SU-DHL-6 (cell line): ENCODE results near the gene DEPDC5.
A peak's percentile ranks its signal among the peaks of the same experiment; 100 is the strongest.

Experiments
- H2AFZ ChIP-seq: fragments of 200-600 bp; sonication (generic); 2 replicates; pipeline ENCODE4 v1.6.1; 2014; ENCODE audit warnings: low read depth, mild to moderate bottlenecking, moderate library complexity, mixed read lengths, antibody characterized with exemption, low read length; ENCODE audit not compliant: severe bottlenecking
- H3F3A ChIP-seq: fragments of 200-600 bp; shearing (Covaris generic); 2 replicates; pipeline ENCODE4 v1.6.0; 2016; ENCODE audit warnings: antibody characterized with exemption, mild to moderate bottlenecking; ENCODE audit not compliant: insufficient read depth
- H3K27ac ChIP-seq: fragments of 200-600 bp; sonication (generic); 2 replicates; pipeline ENCODE4 v1.5.1; 2016; ENCODE audit warnings: low read depth, mild to moderate bottlenecking, low read length, moderate library complexity, mixed read lengths
- H3K27me3 ChIP-seq: fragments of 200-600 bp; sonication (generic), shearing (Covaris generic); 2 replicates; pipeline ENCODE4 v1.6.0; 2014; ENCODE audit warnings: mild to moderate bottlenecking, low read length
- H3K36me3 ChIP-seq: fragments of 200-600 bp; sonication (generic); 2 replicates; pipeline ENCODE4 v1.6.1; 2014; ENCODE audit warnings: mild to moderate bottlenecking, low read length, mixed read lengths
- H3K4me2 ChIP-seq: fragments of 300-600, 200-600 bp; shearing (Covaris generic), sonication (generic); 2 replicates; pipeline ENCODE4 v1.6.0; 2014; ENCODE audit warnings: low read length, low read depth, mild to moderate bottlenecking; ENCODE audit not compliant: poor library complexity, severe bottlenecking
- H3K4me3 ChIP-seq: fragments of 200-600 bp; sonication (generic); 2 replicates; pipeline ENCODE4 v1.5.1; 2014; ENCODE audit warnings: antibody characterized with exemption, low read length, mild to moderate bottlenecking, mixed read lengths; ENCODE audit not compliant: insufficient read depth, poor library complexity, severe bottlenecking
- H3K79me2 ChIP-seq: fragments of 200-600 bp; sonication (generic); 2 replicates; pipeline ENCODE4 v1.6.1; 2014; ENCODE audit warnings: mild to moderate bottlenecking, low read length, moderate library complexity; ENCODE audit not compliant: insufficient read depth
- H3K9ac ChIP-seq: fragments of 200-600 bp; sonication (generic); 2 replicates; pipeline ENCODE4 v1.7.0; 2014; ENCODE audit warnings: mild to moderate bottlenecking, low read length
- H3K9me2 ChIP-seq: fragments of 200-600 bp; sonication (generic); replicated peaks from 2 replicates; pipeline ENCODE4 v1.6.1; 2014; ENCODE audit warnings: low read length; ENCODE audit not compliant: insufficient read depth
- H3K9me3 ChIP-seq: fragments of 200-600 bp; sonication (generic); 2 replicates; pipeline ENCODE4 v1.6.1; 2014; ENCODE audit warnings: low read length, mixed read lengths; ENCODE audit not compliant: insufficient read depth
- H4K20me1 ChIP-seq: fragments of 200-600 bp; sonication (generic); 2 replicates; pipeline ENCODE4 v1.6.1; 2014; ENCODE audit warnings: low read depth, mild to moderate bottlenecking, antibody characterized with exemption, low read length, moderate library complexity, mixed read lengths
- CTCF ChIP-seq: fragments of 200-600 bp; sonication (generic); IDR thresholded peaks from one replicate; pipeline ENCODE4 v1.5.1; 2017; ENCODE audit warnings: antibody characterized with exemption, mild to moderate bottlenecking, low read length, moderate library complexity; ENCODE audit not compliant: insufficient read depth, poor library complexity, severe bottlenecking
- EZH2phosphoT487 ChIP-seq: fragments of 200-600 bp; sonication (generic), shearing (Covaris generic); conservative IDR thresholded peaks from 2 replicates; pipeline ENCODE4 v1.6.1; 2018; ENCODE audit warnings: mild to moderate bottlenecking, antibody characterized with exemption, low read length, moderate library complexity, mixed read lengths

The DEPDC5 gene

DNA sequence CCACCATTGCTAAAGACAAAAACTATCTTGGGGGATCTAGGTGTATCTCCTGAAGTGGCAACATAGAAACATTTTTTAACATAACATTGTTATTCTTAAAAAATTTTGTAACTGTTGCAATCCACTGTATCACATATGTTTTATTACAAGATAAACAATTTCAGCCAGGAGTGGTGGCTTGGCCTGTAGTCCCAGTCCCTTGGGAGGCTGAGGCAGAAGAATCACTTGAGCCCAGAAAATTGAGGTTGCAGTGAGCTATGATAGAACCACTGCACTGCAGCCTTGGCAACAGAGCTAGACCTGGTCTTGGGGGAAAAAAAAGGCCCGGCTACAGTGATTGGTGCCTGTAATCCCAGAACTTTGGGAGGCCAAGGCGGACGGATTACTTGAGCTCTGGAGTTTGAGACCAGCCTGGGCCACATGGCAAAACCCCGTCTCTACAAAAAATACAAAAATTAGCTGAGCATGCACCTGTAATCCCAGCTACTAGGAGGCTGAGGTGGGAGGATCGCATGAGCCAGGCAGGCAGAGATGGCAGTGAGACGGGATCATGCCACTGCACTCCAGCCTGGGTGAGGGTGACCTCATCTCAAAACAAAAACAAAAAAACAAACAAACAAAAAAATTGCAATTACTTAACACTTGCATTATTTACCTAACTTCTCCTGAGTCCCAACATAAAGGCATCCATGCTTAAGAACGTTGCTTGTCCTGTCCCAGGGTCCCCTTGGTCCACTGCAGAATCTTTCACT is 1.5 kb upstream of the DEPDC5 start:
- Histone ChIP-seq H3K9ac (peak overlapping the region; percentile 95), H3K4me3 (no peak overlapping the region), H3K79me2 (peaks cover 52% of the 10 kb centered on the region), H3F3A (peaks cover 21% of the 10 kb centered on the region), H3K27ac (peak overlapping the region; percentile 89), H3K4me2 (peak overlapping the region; percentile 86), H4K20me1 (no peaks in the 10 kb centered on the region), H2AFZ (peak overlapping the region; percentile 53), H3K36me3 (0 out of 2 replicates have a peak, but pooled peaks cover 3% of the 10 kb centered on the region), H3K9me3 (no peaks in the 10 kb centered on the region), H3K9me2 (no peaks in the 10 kb centered on the region), H3K27me3 (no peaks in the 10 kb centered on the region)
- TF ChIP-seq CTCF (no peak), EZH2phosphoT487 (no peak)

DNA sequence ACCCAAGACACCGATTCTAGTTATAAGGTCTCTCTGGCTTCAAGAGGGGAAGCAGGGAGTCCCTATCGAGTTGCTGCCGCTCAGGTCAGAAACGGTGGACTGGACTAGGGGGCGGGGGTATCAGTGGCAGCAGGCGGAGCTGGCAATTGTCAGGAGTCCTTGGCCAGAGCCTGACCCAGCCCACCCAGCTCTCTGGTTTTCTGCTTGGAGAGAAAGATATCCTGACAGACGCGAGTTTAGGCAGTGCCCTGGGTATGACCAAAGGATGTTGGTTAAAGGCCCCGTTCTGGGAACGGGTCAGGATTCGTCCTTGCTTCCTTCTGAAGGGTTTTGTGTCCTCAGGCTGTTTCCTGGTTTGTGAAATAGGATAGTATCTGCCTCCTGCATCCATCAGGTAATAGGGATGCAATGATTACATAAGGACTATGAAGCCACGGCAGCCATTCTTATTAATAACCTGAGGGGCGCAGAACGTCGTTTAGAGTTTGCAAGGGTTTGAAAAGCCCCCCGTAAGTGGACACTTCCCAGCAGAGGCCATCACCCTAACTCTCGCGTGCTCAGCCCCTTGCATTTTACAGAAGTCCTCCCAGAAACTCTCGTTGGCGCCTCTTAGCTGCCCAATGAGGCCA is 700 bp upstream of the DEPDC5 start:
- Histone ChIP-seq H4K20me1 (no peaks in the 10 kb centered on the region), H2AFZ (peak overlapping the region; percentile 53), H3K36me3 (no peaks in the 10 kb centered on the region), H3K27ac (peak overlapping the region; percentile 89), H3K9me3 (no peaks in the 10 kb centered on the region), H3K4me2 (peak overlapping the region; percentile 86), H3K79me2 (peaks cover 45% of the 10 kb centered on the region), H3K9me2 (no peaks in the 10 kb centered on the region), H3K9ac (peak overlapping the region; percentile 95), H3K27me3 (no peaks in the 10 kb centered on the region), H3K4me3 (peak overlapping the region; percentile 45), H3F3A (peaks cover 21% of the 10 kb centered on the region)
- TF ChIP-seq EZH2phosphoT487 (no peak), CTCF (no peak)

DNA sequence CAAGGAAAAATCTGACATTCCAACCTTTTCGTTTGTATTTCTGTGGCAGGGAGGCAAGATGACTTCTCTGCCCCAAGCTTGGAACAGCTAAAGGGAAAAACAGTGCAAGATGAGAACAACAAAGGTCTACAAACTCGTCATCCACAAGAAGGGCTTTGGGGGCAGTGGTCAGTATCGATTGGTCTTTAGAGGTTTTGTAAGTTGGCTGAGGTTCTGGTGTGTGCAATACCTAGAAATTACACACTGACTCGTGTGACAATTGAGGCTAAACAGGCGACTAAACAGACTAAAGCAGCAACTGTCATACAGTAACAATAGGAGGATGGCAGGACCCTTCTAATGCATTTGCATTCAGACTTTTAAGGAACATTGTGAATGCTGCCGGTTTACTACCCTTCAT is 994 bp downstream of the DEPDC5 start:
- Histone ChIP-seq H3K36me3 (no peaks in the 10 kb centered on the region), H3K9me3 (no peaks in the 10 kb centered on the region), H2AFZ (peak overlapping the region; percentile 57), H3K9me2 (no peaks in the 10 kb centered on the region), H3F3A (peaks cover 21% of the 10 kb centered on the region), H4K20me1 (no peaks in the 10 kb centered on the region), H3K4me2 (peak overlapping the region; percentile 94), H3K27ac (peak overlapping the region; percentile 71), H3K79me2 (peaks cover 29% of the 10 kb centered on the region), H3K4me3 (peak overlapping the region; percentile 98), H3K9ac (peak overlapping the region; percentile 95), H3K27me3 (no peaks in the 10 kb centered on the region)
- TF ChIP-seq CTCF = no peak
- TF ChIP-seq EZH2phosphoT487 = no peak
